H1 (cell line): ENCODE results near the gene LMO2. TPM values are rescaled to one million over a fixed set of nuclear protein-coding genes. Genes with fewer than 3 reads are reported as not detected.

Source experiments
- FOSL1 ChIP-seq: IDR thresholded peaks from 2 replicates; pipeline ENCODE4 v1.6.1; 2011; ENCODE audit warnings: mild to moderate bottlenecking, low read depth, low read length, moderate library complexity; ENCODE audit not compliant: insufficient read depth
- KDM5A ChIP-seq: fragments of 200-600 bp; IDR thresholded peaks from 2 replicates; pipeline ENCODE4 v1.7.1; 2012; ENCODE audit warnings: mild to moderate bottlenecking, low read length, inconsistent platforms, mixed read lengths
- TAF7 ChIP-seq: optimal IDR thresholded peaks from 2 replicates; pipeline ENCODE3; 2011; ENCODE audit warnings: low read depth, mild to moderate bottlenecking, inconsistent platforms, low read length, moderate library complexity, borderline replicate concordance
- polyA plus RNA-seq, 7 experiments: library from polyadenylated mRNA; depleted of rRNA in 3 of 7; stranded (reverse) in 5 of 7; unstranded in 2 of 7; fragments of >200 nt in 5 of 7; fragments of 200-250 nt in 2 of 7; gene quantifications; 1 replicate in 5 of 7; 2 replicates in 1 of 7; 4 replicates in 1 of 7; pipeline versions ENCODE4 v1.2.1 to v1.2.3, GENCODE V29; 2011 to 2013; ENCODE audit warnings: missing spikeins in 2 of 7, mixed read lengths in 2 of 7
- total RNA-seq: library from RNA; stranded (reverse); fragmentation: NEBNext Ultra II Directional; extraction: Animal tissue kit (Norgen Biotek cat#: 25700); gene quantifications from 2 replicates; pipeline ENCODE4 v1.2.1, GENCODE V29; 2021

Gene LMO2
- total and polyA plus RNA-seq, 2 of the 8 experiments (the other 6 are each of a cell fraction or from before 2014, with no cell fraction given): 1.6 to 2.7 TPM

- TF ChIP-seq FOSL1 (no peak), KDM5A (no peak), TAF7 (no peak)
These were observed 17.3 kb upstream of the LMO2 start (continued) for GRCh38 chr11:33909150-33909549.
